HCT116 (cell line): ENCODE data around the gene CYP3A7. TPM values are rescaled to one million over a fixed set of nuclear protein-coding genes. Genes with fewer than 3 reads are reported as not detected.

Experiments
- ATAC-seq: fragments of 200-7000 bp; cut with Tn5 transposase; 2 replicates; pipeline ENCODE4 v1.9.1; 2020; ENCODE audit warnings: mild to moderate bottlenecking, moderate library complexity
- BruUV-seq: library from RNA; stranded (reverse); fragments of 400-500 nt; replicated peaks from 2 replicates; lab custom pipeline; 2021; lab: Mats Ljungman, UMichigan
- CTCF ChIA-PET: fragments of 300-600 bp; sonication (Branson Sonifier 250); formaldehyde crosslinking; loops from one replicate; lab custom pipeline; 2021; ENCODE audit warnings: antibody characterized with exemption; lab: Charles Lee
- POLR2A ChIA-PET: fragments of 300-600, 350-600 bp; sonication (Branson Sonifier 250); formaldehyde crosslinking; loops from one replicate; lab custom pipeline; 2021; ENCODE audit warnings: antibody characterized with exemption; lab: Charles Lee
- RAD21 ChIA-PET, 2 experiments: fragments of 300-600 bp; sonication (Branson Sonifier 250); formaldehyde crosslinking; loops; one replicate each; lab custom pipeline; 2023; ENCODE audit warnings: low total read pairs in 2 of 2; ENCODE audit not compliant: uncharacterized antibody in 2 of 2, unreplicated experiment in 2 of 2, low non-redundant PET in 1 of 2; lab: Charles Lee
- DNase-seq: peaks from one replicate; pipeline ENCODE4 v3.0.0-alpha.2; 2010; ENCODE audit warnings: low read depth, low spot score
- H2AFZ ChIP-seq: fragments of 200-600 bp; shearing (Covaris generic), sonication (generic); 2 replicates; pipeline ENCODE4 v1.6.1; 2017; ENCODE audit warnings: low read depth, mixed run types, mixed read lengths, antibody characterized with exemption, low read length; ENCODE audit not compliant: poor library complexity, severe bottlenecking
- H3K27ac ChIP-seq: 2 replicates; pipeline ENCODE4 v1.5.1; 2012; ENCODE audit warnings: low read depth, low read length
- H3K27me3 ChIP-seq: fragments of 200-600 bp; sonication (generic); 2 replicates; pipeline ENCODE4 v1.6.1; 2016; ENCODE audit warnings: mixed run types, low read length, mixed read lengths; ENCODE audit not compliant: insufficient read depth
- H3K36me3 ChIP-seq, 2 experiments: fragments of 200-500 bp in 1 of 2; fragments of 200-600 bp in 1 of 2; sonication (Bioruptor generic) in 1 of 2; sonication (generic) in 1 of 2; 2 replicates each; pipeline versions ENCODE4 v1.5.1 to v1.6.1; 2014 to 2016; ENCODE audit warnings: low read length in 2 of 2, inconsistent platforms in 1 of 2, mixed read lengths in 1 of 2, mixed run types in 1 of 2; ENCODE audit not compliant: insufficient read depth in 2 of 2, control insufficient read depth in 1 of 2
- H3K4me1 ChIP-seq, 2 experiments: fragments of 200-600 bp in 1 of 2; sonication (generic) in 1 of 2; 2 replicates each; pipeline versions ENCODE4 v1.5.1 to v1.6.1; 2012 to 2017; ENCODE audit warnings: low read length in 2 of 2, inconsistent platforms in 1 of 2, mild to moderate bottlenecking in 1 of 2, mixed read lengths in 1 of 2, mixed run types in 1 of 2, moderate library complexity in 1 of 2; ENCODE audit not compliant: insufficient read depth in 2 of 2, control insufficient read depth in 1 of 2
- H3K4me2 ChIP-seq: fragments of 200-600 bp; sonication (generic); 2 replicates; pipeline ENCODE4 v1.6.1; 2017; ENCODE audit warnings: mixed run types, low read length, mixed read lengths
- H3K4me3 ChIP-seq, 2 experiments: fragments of 200-600 bp in 1 of 2; sonication (generic) in 1 of 2; replicated peaks in 1 of 2; 2 replicates each; pipeline ENCODE4 v1.5.1; 2011 to 2016; ENCODE audit warnings: low read length in 2 of 2, control low read depth in 1 of 2, low read depth in 1 of 2, mild to moderate bottlenecking in 1 of 2, mixed read lengths in 1 of 2, mixed run types in 1 of 2
- H3K79me2 ChIP-seq: fragments of 200-600 bp; sonication (generic); 2 replicates; pipeline ENCODE4 v1.6.1; 2017; ENCODE audit warnings: mild to moderate bottlenecking, mixed run types, low read length, moderate library complexity, mixed read lengths; ENCODE audit not compliant: insufficient read depth
- H3K9ac ChIP-seq: fragments of 200-600 bp; sonication (generic); 2 replicates; pipeline ENCODE4 v1.6.1; 2016; ENCODE audit warnings: low read length, mixed read lengths
- H3K9me2 ChIP-seq: fragments of 200-600 bp; sonication (generic), shearing (Covaris generic); 2 replicates; pipeline ENCODE4 v1.6.1; 2017; ENCODE audit warnings: mixed run types, mild to moderate bottlenecking, moderate library complexity; ENCODE audit not compliant: insufficient read depth
- H3K9me3 ChIP-seq, 2 experiments: fragments of 200-500 bp in 1 of 2; fragments of 200-600 bp in 1 of 2; sonication (Bioruptor generic) in 1 of 2; sonication (generic) in 1 of 2; 2 replicates each; pipeline ENCODE4 v1.6.1; 2014 to 2017; ENCODE audit warnings: low read length in 2 of 2, mixed read lengths in 2 of 2, inconsistent platforms in 1 of 2, low read depth in 1 of 2, mild to moderate bottlenecking in 1 of 2, mixed run types in 1 of 2, moderate library complexity in 1 of 2; ENCODE audit not compliant: control insufficient read depth in 1 of 2, insufficient read depth in 1 of 2
- H4K20me1 ChIP-seq: fragments of 200-600 bp; sonication (generic), shearing (Covaris generic); 2 replicates; pipeline ENCODE4 v1.6.1; 2017; ENCODE audit warnings: mixed run types, mild to moderate bottlenecking, moderate library complexity; ENCODE audit not compliant: insufficient read depth
- CBX3 ChIP-seq: IDR thresholded peaks from 2 replicates; pipeline ENCODE4 v1.6.1; 2012; ENCODE audit warnings: low read depth
- CEBPB ChIP-seq: IDR thresholded peaks from 2 replicates; pipeline ENCODE4 v1.6.1; 2012; ENCODE audit warnings: low read depth
- EGR1 ChIP-seq: IDR thresholded peaks from 2 replicates; pipeline ENCODE4 v1.6.1; 2012; ENCODE audit warnings: low read depth
- EZH2 ChIP-seq: fragments of 200-600 bp; sonication (generic); IDR thresholded peaks from 2 replicates; pipeline ENCODE4 v1.6.1; 2017; ENCODE audit warnings: antibody characterized with exemption, mixed run types
- EZH2phosphoT487 ChIP-seq: fragments of 200-600 bp; IDR thresholded peaks from 2 replicates; pipeline ENCODE4 v1.6.1; 2018; ENCODE audit warnings: antibody characterized with exemption, borderline replicate concordance
- FOSL1 ChIP-seq: IDR thresholded peaks from 2 replicates; pipeline ENCODE4 v1.6.1; 2012; ENCODE audit warnings: low read depth
- JUND ChIP-seq: IDR thresholded peaks from 2 replicates; pipeline ENCODE4 v1.6.1; 2012
- POLR2A ChIP-seq: IDR thresholded peaks from 2 replicates; pipeline ENCODE4 v1.7.0; 2011; ENCODE audit warnings: borderline replicate concordance; ENCODE audit not compliant: insufficient read depth, insufficient read length; ENCODE audit errors: extremely low read depth
- POLR2AphosphoS5 ChIP-seq: IDR thresholded peaks from 2 replicates; pipeline ENCODE4 v1.6.1; 2011; ENCODE audit warnings: mild to moderate bottlenecking, low read depth, low read length, moderate library complexity
- RAD21 ChIP-seq: IDR thresholded peaks from 2 replicates; pipeline ENCODE4 v1.6.1; 2012; ENCODE audit warnings: low read depth, mild to moderate bottlenecking
- SIN3A ChIP-seq: IDR thresholded peaks from 2 replicates; pipeline ENCODE4 v1.6.1; 2012; ENCODE audit warnings: low read depth
- SP1 ChIP-seq: IDR thresholded peaks from 2 replicates; pipeline ENCODE4 v1.6.1; 2012; ENCODE audit warnings: low read depth
- SRF ChIP-seq: IDR thresholded peaks from 2 replicates; pipeline ENCODE4 v1.6.1; 2012; ENCODE audit warnings: low read depth
- TCF7L2 ChIP-seq: IDR thresholded peaks from 2 replicates; pipeline ENCODE4 v1.7.0; 2011; ENCODE audit warnings: borderline replicate concordance, inconsistent platforms; ENCODE audit not compliant: insufficient read depth, insufficient read length; ENCODE audit errors: extremely low read depth
- YY1 ChIP-seq: IDR thresholded peaks from 2 replicates; pipeline ENCODE4 v1.6.1; 2011; ENCODE audit warnings: low read length, low read depth, moderate library complexity, mild to moderate bottlenecking; ENCODE audit not compliant: insufficient replicate concordance; ENCODE audit errors: extremely low read depth
- ZFX ChIP-seq: fragments of 450-650 bp; IDR thresholded peaks from 2 replicates; pipeline ENCODE4 v1.6.1; 2017
- ZNF274 ChIP-seq: fragments of 200-500 bp; sonication (Bioruptor generic); IDR thresholded peaks from 2 replicates; pipeline ENCODE4 v1.6.1; 2014; ENCODE audit warnings: mild to moderate bottlenecking, low read depth, low read length, inconsistent platforms
- intact Hi-C: fragments of 100-400 bp; cut with micrococcal nuclease; formaldehyde crosslinking; loops from 2 replicates; pipeline ENCODE4 v1.10.0; 2022
- total RNA-seq: library from RNA; stranded (reverse); gene quantifications from one replicate; pipeline ENCODE4 v1.2.1, GENCODE V29; 2021; ENCODE audit not compliant: unreplicated experiment
- TF ChIP-seq, protein P1 (sequence below): IDR thresholded peaks from 2 replicates; pipeline ENCODE4 v1.6.1; 2012
- TF ChIP-seq, protein P2 (sequence below), 3 experiments: fragments of 200-600 bp in 1 of 3; sonication (generic) in 1 of 3; IDR thresholded peaks in 2 of 3; conservative IDR thresholded peaks in 1 of 3; 2 replicates each; pipeline ENCODE4 v1.5.1; 2012 to 2017; ENCODE audit warnings: low read depth in 2 of 3, low read length in 2 of 3, antibody characterized with exemption in 1 of 3, borderline replicate concordance in 1 of 3, control low read depth in 1 of 3, mild to moderate bottlenecking in 1 of 3, mixed read lengths in 1 of 3, mixed run types in 1 of 3, moderate library complexity in 1 of 3; ENCODE audit not compliant: insufficient read depth in 1 of 3
- TF ChIP-seq, protein P3 (sequence below): IDR thresholded peaks from 2 replicates; pipeline ENCODE4 v1.6.1; 2012

The CYP3A7 gene
- total RNA-seq, 1 experiment from 2014 or later = not detected

DNA sequence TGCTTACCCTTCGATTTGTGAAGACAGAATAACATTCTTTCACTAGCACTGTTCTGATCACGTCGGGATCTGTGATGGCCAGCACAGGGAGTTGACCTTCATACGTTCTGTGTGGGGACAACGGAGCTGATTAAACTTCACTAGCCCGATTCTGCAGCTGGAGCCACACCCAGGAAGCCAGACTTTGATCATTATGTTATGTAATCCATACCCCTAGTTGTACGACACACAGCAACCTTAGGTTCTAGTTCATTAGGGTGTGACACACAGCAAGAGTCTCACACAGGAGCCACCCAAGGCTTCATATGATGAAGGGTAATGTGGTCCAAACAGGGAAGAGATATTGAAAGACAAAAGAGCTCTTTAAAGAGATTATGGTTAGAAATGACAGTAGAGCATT lies 62.4 kb downstream of the CYP3A7 start:
- BruUV-seq = no TSS peak
- no peaks in the 10 kb centered on the region for H3K27me3 ChIP-seq
- TF ChIP-seq, protein P1, sequence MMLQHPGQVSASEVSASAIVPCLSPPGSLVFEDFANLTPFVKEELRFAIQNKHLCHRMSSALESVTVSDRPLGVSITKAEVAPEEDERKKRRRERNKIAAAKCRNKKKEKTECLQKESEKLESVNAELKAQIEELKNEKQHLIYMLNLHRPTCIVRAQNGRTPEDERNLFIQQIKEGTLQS = no peak
- TF ChIP-seq SIN3A (no peak), SP1 (no peak), CEBPB (no peak), EZH2phosphoT487 (no peak), YY1 (no peak), TCF7L2 (no peak), ZNF274 (no peak)
- RAD21 ChIA-PET = no interaction called here
- no peak overlapping the region for H3K4me3 ChIP-seq
- CTCF ChIA-PET = no interaction called here
- no peak overlapping the region for H2AFZ ChIP-seq
- H3K27ac ChIP-seq = no peak overlapping the region
- H3K9me3 ChIP-seq = no peaks in the 10 kb centered on the region
- POLR2A ChIA-PET = no interaction called here
- H3K4me2 ChIP-seq = no peak overlapping the region
- intact Hi-C loops = no loop called here
- DNase-seq = no peak
- ATAC-seq = no peak
- H3K36me3 ChIP-seq = no peaks in the 10 kb centered on the region
- H4K20me1 ChIP-seq = no peaks in the 10 kb centered on the region
- no peaks in the 10 kb centered on the region for H3K4me1 ChIP-seq
- H3K9ac ChIP-seq = no peak overlapping the region
- no peaks in the 10 kb centered on the region for H3K79me2 ChIP-seq
- no peaks in the 10 kb centered on the region for H3K9me2 ChIP-seq

DNA sequence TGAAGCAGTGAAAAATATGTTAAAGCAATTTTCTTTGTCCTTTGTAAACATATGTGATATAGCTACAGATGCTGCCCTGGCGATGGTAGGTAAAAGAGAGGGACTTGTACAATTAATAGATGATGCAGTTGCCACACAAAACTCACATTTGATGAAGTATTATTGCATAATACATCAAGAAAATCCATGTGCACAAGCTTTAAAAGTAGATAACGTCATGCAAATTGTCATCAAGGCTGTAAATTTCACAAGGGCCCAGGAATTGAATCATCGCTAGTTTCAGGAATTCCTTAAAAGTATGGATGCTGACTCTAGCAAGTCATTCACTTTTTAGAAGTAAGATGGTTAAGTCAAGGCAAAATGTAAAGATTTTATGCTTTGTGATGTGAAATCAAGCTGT lies 65.2 kb downstream of the CYP3A7 start:
- Histone ChIP-seq H3K4me3 (no peak overlapping the region), H3K4me1 (no peaks in the 10 kb centered on the region), H3K4me2 (no peak overlapping the region), H3K9ac (no peak overlapping the region), H2AFZ (no peak overlapping the region), H3K79me2 (no peaks in the 10 kb centered on the region), H3K9me3 (no peaks in the 10 kb centered on the region), H3K36me3 (no peaks in the 10 kb centered on the region), H4K20me1 (no peaks in the 10 kb centered on the region), H3K27ac (no peak overlapping the region), H3K27me3 (no peaks in the 10 kb centered on the region), H3K9me2 (no peaks in the 10 kb centered on the region)
- RAD21 ChIA-PET = no interaction called here
- POLR2A ChIA-PET = no interaction called here
- intact Hi-C loops = no loop called here
- no TSS peak for BruUV-seq
- CTCF ChIA-PET = no interaction called here
- DNase-seq (no peak), ATAC-seq (no peak)
- TF ChIP-seq EZH2 = no peak
- no peak for TF ChIP-seq POLR2A
- TF ChIP-seq SRF = no peak
- TF ChIP-seq, protein P2, sequence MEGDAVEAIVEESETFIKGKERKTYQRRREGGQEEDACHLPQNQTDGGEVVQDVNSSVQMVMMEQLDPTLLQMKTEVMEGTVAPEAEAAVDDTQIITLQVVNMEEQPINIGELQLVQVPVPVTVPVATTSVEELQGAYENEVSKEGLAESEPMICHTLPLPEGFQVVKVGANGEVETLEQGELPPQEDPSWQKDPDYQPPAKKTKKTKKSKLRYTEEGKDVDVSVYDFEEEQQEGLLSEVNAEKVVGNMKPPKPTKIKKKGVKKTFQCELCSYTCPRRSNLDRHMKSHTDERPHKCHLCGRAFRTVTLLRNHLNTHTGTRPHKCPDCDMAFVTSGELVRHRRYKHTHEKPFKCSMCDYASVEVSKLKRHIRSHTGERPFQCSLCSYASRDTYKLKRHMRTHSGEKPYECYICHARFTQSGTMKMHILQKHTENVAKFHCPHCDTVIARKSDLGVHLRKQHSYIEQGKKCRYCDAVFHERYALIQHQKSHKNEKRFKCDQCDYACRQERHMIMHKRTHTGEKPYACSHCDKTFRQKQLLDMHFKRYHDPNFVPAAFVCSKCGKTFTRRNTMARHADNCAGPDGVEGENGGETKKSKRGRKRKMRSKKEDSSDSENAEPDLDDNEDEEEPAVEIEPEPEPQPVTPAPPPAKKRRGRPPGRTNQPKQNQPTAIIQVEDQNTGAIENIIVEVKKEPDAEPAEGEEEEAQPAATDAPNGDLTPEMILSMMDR (IDR thresholded peaks at IDR 0.05 in 2 of 3, conservative IDR thresholded peaks at IDR 0.05 in 1 of 3; ENCODE audit: borderline replicate concordance in 1 of 3, insufficient read depth in 1 of 3, low read depth in 2 of 3, low read length in 2 of 3) = no peak
- TF ChIP-seq TCF7L2 = no peak
- no peak for TF ChIP-seq EGR1
- TF ChIP-seq SIN3A = no peak
- no peak for TF ChIP-seq JUND
- no peak for TF ChIP-seq CBX3
- TF ChIP-seq FOSL1 = no peak
- TF ChIP-seq SP1 = no peak
- no peak for TF ChIP-seq EZH2phosphoT487
- TF ChIP-seq ZFX = no peak
- TF ChIP-seq, protein P1 = no peak
- TF ChIP-seq, protein P3, sequence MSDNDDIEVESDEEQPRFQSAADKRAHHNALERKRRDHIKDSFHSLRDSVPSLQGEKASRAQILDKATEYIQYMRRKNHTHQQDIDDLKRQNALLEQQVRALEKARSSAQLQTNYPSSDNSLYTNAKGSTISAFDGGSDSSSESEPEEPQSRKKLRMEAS = no peak
- no peak for TF ChIP-seq POLR2AphosphoS5
- TF ChIP-seq RAD21 = no peak
